Nephron (organoid): ENCODE results near the gene UBALD1.

ENCODE experiments used
- H3K27ac Mint-ChIP-seq, 3 experiments: 2 replicates each; pipeline ENCODE4 v1.8.0; 2020; ENCODE audit warnings: mixed read lengths in 3 of 3, mild to moderate bottlenecking in 2 of 3, moderate library complexity in 1 of 3
- H3K27me3 Mint-ChIP-seq: 2 replicates; pipeline ENCODE4 v1.8.0; 2021; ENCODE audit warnings: low read depth, mild to moderate bottlenecking, moderate library complexity, mixed read lengths
- H3K36me3 Mint-ChIP-seq: 2 replicates; pipeline ENCODE4 v1.8.0; 2020; ENCODE audit warnings: low read depth, mixed read lengths
- H3K4me1 Mint-ChIP-seq: 2 replicates; pipeline ENCODE4 v1.8.0; 2020; ENCODE audit warnings: mixed read lengths
- H3K4me3 Mint-ChIP-seq, 3 experiments: 2 replicates each; pipeline ENCODE4 v1.8.0; 2020; ENCODE audit warnings: mild to moderate bottlenecking in 3 of 3, mixed read lengths in 3 of 3, moderate library complexity in 2 of 3
- H3K9me3 Mint-ChIP-seq: 2 replicates; pipeline ENCODE4 v1.8.0; 2020; ENCODE audit warnings: mixed read lengths
- CTCF ChIP-seq, 3 experiments: fragments of 200-600 bp; sonication (generic); IDR thresholded peaks; one replicate each; pipeline ENCODE4 v1.5.0; 2021; ENCODE audit warnings: antibody characterized with exemption in 3 of 3; ENCODE audit not compliant: unreplicated experiment in 3 of 3

UBALD1 gene

GRCh38 chr16:4633910-4634635, 19.4 kb upstream of the UBALD1 start:
- Mint-ChIP-seq H3K36me3 (peaks cover 23% of the 10 kb centered on the region), H3K4me3 (no peak overlapping the region), H3K27me3 (no peaks in the 10 kb centered on the region), H3K9me3 (peaks cover 9% of the 10 kb centered on the region), H3K27ac (no peak overlapping the region), H3K4me1 (no peaks in the 10 kb centered on the region)
- no peak for TF ChIP-seq CTCF (IDR thresholded peaks at IDR 0.05; ENCODE audit: unreplicated experiment in 3 of 3)

DNA sequence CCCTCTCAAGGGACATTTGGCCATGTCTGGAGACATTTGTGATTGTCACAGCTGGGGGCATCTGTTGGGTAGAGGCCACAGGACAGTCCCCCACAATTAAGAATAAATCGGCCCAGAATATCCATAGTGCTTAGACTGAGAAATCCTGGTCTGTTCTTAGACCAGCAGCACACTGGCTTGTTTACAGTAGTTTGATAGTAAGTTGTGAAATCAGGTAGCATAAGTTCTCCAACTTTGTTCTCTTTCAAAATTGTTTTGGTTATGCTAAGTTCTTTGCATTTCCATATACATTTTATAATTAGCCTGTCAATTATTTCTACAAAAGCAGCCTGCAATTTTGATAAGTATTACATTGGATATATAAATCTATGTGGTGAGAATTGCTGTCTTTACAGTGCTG, 16.8 kb upstream of the UBALD1 start:
- Mint-ChIP-seq H3K4me3 (no peak overlapping the region), H3K4me1 (peaks cover 8% of the 10 kb centered on the region), H3K27ac (no peak overlapping the region), H3K9me3 (peaks cover 11% of the 10 kb centered on the region), H3K27me3 (no peaks in the 10 kb centered on the region), H3K36me3 (peaks cover 29% of the 10 kb centered on the region)
- TF ChIP-seq CTCF (IDR thresholded peaks at IDR 0.05; ENCODE audit: unreplicated experiment in 3 of 3): no peak

GRCh38 chr16:4628283-4628682, 13.6 kb upstream of the UBALD1 start:
- Mint-ChIP-seq H3K36me3 (peaks cover 20% of the 10 kb centered on the region), H3K4me1 (peaks cover 20% of the 10 kb centered on the region), H3K4me3 (peak overlapping the region in 1 of 3 experiments; percentile 20), H3K27ac (no peak overlapping the region), H3K9me3 (peaks cover 11% of the 10 kb centered on the region), H3K27me3 (peaks cover 2% of the 10 kb centered on the region)
- TF ChIP-seq CTCF (IDR thresholded peaks at IDR 0.05; ENCODE audit: unreplicated experiment in 3 of 3): no peak

DNA sequence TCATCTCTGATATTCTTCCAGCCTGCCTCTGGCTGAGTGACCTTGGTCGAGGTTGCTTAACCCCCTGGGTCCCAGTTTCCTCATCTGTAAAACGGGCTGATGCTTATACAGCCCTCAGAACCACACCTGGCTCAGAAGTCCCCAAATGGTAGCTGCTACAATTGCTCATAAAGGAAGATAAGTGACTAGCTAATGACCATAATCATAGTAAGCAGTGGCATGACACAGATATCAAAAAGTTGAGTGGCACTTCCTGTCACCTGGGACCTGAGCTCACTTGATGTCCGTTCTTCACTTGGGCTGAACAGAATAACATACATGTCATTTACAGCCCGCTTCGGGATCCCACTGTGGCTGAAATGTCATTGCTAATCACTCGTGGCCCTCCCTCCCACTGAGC, 11.7 kb upstream of the UBALD1 start:
- H3K4me3 Mint-ChIP-seq: peak overlapping the region; percentile 99 to 100 (median 100)
- TF ChIP-seq CTCF (IDR thresholded peaks at IDR 0.05; ENCODE audit: unreplicated experiment in 3 of 3): no peak
- peaks cover 17% of the 10 kb centered on the region for H3K36me3 Mint-ChIP-seq
- peaks cover 3% of the 10 kb centered on the region for H3K27me3 Mint-ChIP-seq
- peak overlapping the region; percentile 52 to 95 (median 63) for H3K27ac Mint-ChIP-seq
- peaks cover 11% of the 10 kb centered on the region for H3K9me3 Mint-ChIP-seq
- peaks cover 22% of the 10 kb centered on the region for H3K4me1 Mint-ChIP-seq

DNA sequence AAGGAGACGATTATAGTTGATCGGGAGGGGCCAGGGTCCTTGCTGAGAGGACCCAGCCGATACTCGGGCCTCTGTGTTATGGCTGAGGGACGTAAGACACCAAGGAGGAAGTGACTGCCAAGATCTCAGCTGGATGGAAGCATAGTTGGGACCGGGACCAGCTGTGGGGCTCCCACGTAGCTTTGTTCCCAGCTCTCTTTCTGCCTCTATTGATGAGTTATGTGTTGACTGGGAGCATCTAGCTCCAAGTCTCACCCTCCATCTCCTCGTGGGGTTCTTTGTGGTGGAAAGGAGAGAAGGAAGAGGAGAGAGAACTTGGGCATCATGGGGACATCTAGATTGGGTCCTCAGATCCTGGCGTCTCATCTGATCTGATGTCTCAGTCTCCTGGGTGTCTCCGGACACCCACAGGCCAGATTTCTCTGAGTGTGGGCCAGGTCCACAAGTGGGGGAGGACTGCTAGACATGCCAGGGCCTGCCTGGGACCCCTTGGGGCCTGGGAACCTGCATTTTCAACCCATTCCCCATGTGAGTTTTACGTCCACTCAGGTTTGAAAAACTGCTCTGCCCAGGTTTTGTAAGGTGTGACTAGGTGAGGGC, 11.0 kb upstream of the UBALD1 start:
- Mint-ChIP-seq H3K27ac (peak overlapping the region; percentile 92 to 98 (median 95)), H3K4me3 (peak overlapping the region; percentile 99 to 100 (median 100)), H3K36me3 (peaks cover 11% of the 10 kb centered on the region), H3K27me3 (peaks cover 3% of the 10 kb centered on the region), H3K4me1 (peaks cover 23% of the 10 kb centered on the region), H3K9me3 (peaks cover 5% of the 10 kb centered on the region)
- no peak for TF ChIP-seq CTCF (IDR thresholded peaks at IDR 0.05; ENCODE audit: unreplicated experiment in 3 of 3)
